CD14-positive monocyte (primary cell): ENCODE results near the gene PRORP. TPM values are rescaled to one million over a fixed set of nuclear protein-coding genes. Genes with fewer than 3 reads are reported as not detected.

Experiments
- DNase-seq, 3 donors: peaks; one replicate each; pipeline ENCODE4 v3.0.0-alpha.2; 2011 to 2022
- H2AFZ ChIP-seq: 2 replicates; pipeline ENCODE4 v1.6.0; 2012; ENCODE audit warnings: mild to moderate bottlenecking, low read depth, low read length, inconsistent platforms; ENCODE audit not compliant: insufficient read depth, poor library complexity, severe bottlenecking
- H3K27ac ChIP-seq, 2 donors: 1 replicate in 1 of 2; 2 replicates in 1 of 2; pipeline ENCODE4 v1.5.1; 2012 to 2013; ENCODE audit warnings: low read length in 2 of 2, control low read depth in 1 of 2, inconsistent platforms in 1 of 2, low read depth in 1 of 2, mild to moderate bottlenecking in 1 of 2
- H3K27me3 ChIP-seq, 2 donors: one replicate each; pipeline versions ENCODE4 v1.6.0 to v1.6.1; 2011 to 2013; ENCODE audit warnings: low read length in 2 of 2; ENCODE audit not compliant: control insufficient read depth in 2 of 2, insufficient read depth in 2 of 2
- H3K36me3 ChIP-seq, 2 donors: replicated peaks in 1 of 2; 1 replicate in 1 of 2; 2 replicates in 1 of 2; pipeline versions ENCODE4 v1.5.1 to v1.6.1; 2012 to 2013; ENCODE audit warnings: low read length in 2 of 2, control low read depth in 1 of 2, inconsistent platforms in 1 of 2, mild to moderate bottlenecking in 1 of 2; ENCODE audit not compliant: insufficient read depth in 2 of 2, control insufficient read depth in 1 of 2
- H3K4me1 ChIP-seq, 2 donors: 1 replicate in 1 of 2; 2 replicates in 1 of 2; pipeline versions ENCODE4 v1.5.1 to v1.6.1; 2012 to 2013; ENCODE audit warnings: low read length in 2 of 2, control low read depth in 1 of 2, inconsistent platforms in 1 of 2, mild to moderate bottlenecking in 1 of 2, moderate library complexity in 1 of 2; ENCODE audit not compliant: insufficient read depth in 2 of 2, control insufficient read depth in 1 of 2
- H3K4me2 ChIP-seq: replicated peaks from 2 replicates; pipeline ENCODE3; 2012; ENCODE audit warnings: low read length, moderate library complexity, mild to moderate bottlenecking; ENCODE audit not compliant: poor library complexity, severe bottlenecking; ENCODE audit errors: extremely low read depth
- H3K4me3 ChIP-seq, 3 experiments: fragments of 200-600 bp in 1 of 3; sonication (generic) in 1 of 3; replicated peaks in 1 of 3; 1 replicate in 2 of 3; 2 replicates in 1 of 3; pipeline ENCODE4 v1.5.1; 2011 to 2013; ENCODE audit warnings: low read length in 3 of 3, mild to moderate bottlenecking in 3 of 3, control low read depth in 2 of 3, low read depth in 2 of 3, inconsistent platforms in 1 of 3, moderate library complexity in 1 of 3
- H3K79me2 ChIP-seq: 2 replicates; pipeline ENCODE4 v1.6.0; 2012; ENCODE audit warnings: mild to moderate bottlenecking, control low read depth, inconsistent platforms, low read length, moderate library complexity; ENCODE audit not compliant: insufficient read depth
- H3K9ac ChIP-seq: 2 replicates; pipeline ENCODE4 v1.6.0; 2017; ENCODE audit warnings: low read length, mild to moderate bottlenecking; ENCODE audit not compliant: insufficient read depth, poor library complexity, severe bottlenecking
- H3K9me3 ChIP-seq, 2 donors: replicated peaks in 1 of 2; 1 replicate in 1 of 2; 2 replicates in 1 of 2; pipeline versions ENCODE4 v1.5.1 to v1.6.1; 2012 to 2013; ENCODE audit warnings: low read length in 2 of 2, control low read depth in 1 of 2; ENCODE audit not compliant: control insufficient read depth in 1 of 2, insufficient read depth in 1 of 2
- H4K20me1 ChIP-seq: 2 replicates; pipeline ENCODE4 v1.6.0; 2012; ENCODE audit warnings: mild to moderate bottlenecking, low read length, control low read depth, moderate library complexity; ENCODE audit not compliant: insufficient read depth
- H3K27ac Mint-ChIP-seq, 7 donors: one replicate each; pipeline ENCODE4 v1.8.0; 2020; ENCODE audit warnings: mild to moderate bottlenecking in 7 of 7, mixed read lengths in 7 of 7, moderate library complexity in 6 of 7, inconsistent platforms in 2 of 7
- H3K27me3 Mint-ChIP-seq, 3 donors: one replicate each; pipeline ENCODE4 v1.8.0; 2021 to 2022; ENCODE audit warnings: low read depth in 3 of 3, mild to moderate bottlenecking in 3 of 3, mixed read lengths in 3 of 3, moderate library complexity in 3 of 3, inconsistent platforms in 1 of 3
- H3K36me3 Mint-ChIP-seq, 2 donors: one replicate each; pipeline ENCODE4 v1.8.0; 2020; ENCODE audit warnings: mixed read lengths in 2 of 2, inconsistent platforms in 1 of 2, mild to moderate bottlenecking in 1 of 2
- H3K4me1 Mint-ChIP-seq: one replicate; pipeline ENCODE4 v1.8.0; 2020; ENCODE audit warnings: mild to moderate bottlenecking, mixed read lengths
- H3K4me3 Mint-ChIP-seq, 2 donors: one replicate each; pipeline ENCODE4 v1.8.0; 2020; ENCODE audit warnings: mild to moderate bottlenecking in 2 of 2, mixed read lengths in 2 of 2, moderate library complexity in 1 of 2
- H3K9me3 Mint-ChIP-seq, 7 donors: one replicate each; pipeline ENCODE4 v1.8.0; 2020 to 2022; ENCODE audit warnings: mixed read lengths in 7 of 7, mild to moderate bottlenecking in 6 of 7, moderate library complexity in 6 of 7, inconsistent platforms in 2 of 7
- CTCF ChIP-seq: fragments of 200-600 bp; IDR thresholded peaks from one replicate; pipeline ENCODE4 v1.8.0; 2022; ENCODE audit warnings: antibody characterized with exemption, mild to moderate bottlenecking
- WGBS: methylation state at CpG from one replicate; pipeline ENCODE4 v1.1.5; 2013; ENCODE audit warnings: missing lambda C conversion rate; ENCODE audit not compliant: insufficient coverage; 5-methylcytosine and 5-hydroxymethylcytosine counted together
- intact Hi-C, 2 donors: fragments of 100-400 bp; cut with micrococcal nuclease; formaldehyde crosslinking; loops; one replicate each; pipeline versions ENCODE4 v1.15.0 to v1.15.1; 2023
- polyA plus RNA-seq, 3 donors: library from polyadenylated mRNA; depleted of rRNA in 1 of 3; unstranded in 2 of 3; stranded (reverse) in 1 of 3; fragments of 300-500 nt in 2 of 3; fragments of >200 nt in 1 of 3; fragmentation: Illumina TruSeq in 2 of 3; gene quantifications; 1 replicate in 2 of 3; 2 replicates in 1 of 3; pipeline ENCODE4 v1.2.3, GENCODE V29; 2012 to 2021

PRORP gene
- polyA plus RNA-seq, 3 donors: 10.7 to 22.2 (median 17.9) TPM

- no peaks in the 10 kb centered on the region for H3K4me1 ChIP-seq
- no peaks in the 10 kb centered on the region for H4K20me1 ChIP-seq
- Mint-ChIP-seq H3K4me1 (no peaks in the 10 kb centered on the region), H3K36me3 (peaks cover 26 to 54% of the 10 kb centered on the region in 2 donors), H3K27ac (no peak overlapping the region), H3K4me3 (no peak overlapping the region), H3K9me3 (peaks cover 0 to 5% (median 0%) of the 10 kb centered on the region in 7 donors), H3K27me3 (no peaks in the 10 kb centered on the region)
- TF ChIP-seq CTCF: no peak
- H3K36me3 ChIP-seq: peaks cover 0 to 51% of the 10 kb centered on the region in 2 donors
- no peaks in the 10 kb centered on the region for H3K9me3 ChIP-seq
- H3K4me3 ChIP-seq: no peak overlapping the region
- H3K27ac ChIP-seq: no peak overlapping the region
- H3K27me3 ChIP-seq: no peaks in the 10 kb centered on the region
- H3K9ac ChIP-seq: peak overlapping the region; percentile 1
- intact Hi-C loops: loop anchor here in 1 of 2 donors (5.0 kb wide), 1 partner anchor 273 kb away; no protein-coding TSS in a partner anchor
- H2AFZ ChIP-seq: no peak overlapping the region
- 100% methylated on average over 1 of the region's 1 CpG for WGBS
- no peak overlapping the region for H3K4me2 ChIP-seq
- DNase-seq: no peak
- peaks cover 6% of the 10 kb centered on the region for H3K79me2 ChIP-seq
These were observed 21.7 kb downstream of the PRORP start for GRCh38 chr14:35144029-35144428.

GRCh38 chr14:35146711-35147149, 24.4 kb downstream of the PRORP start:
- H3K27ac Mint-ChIP-seq: no peak overlapping the region
- no peak for TF ChIP-seq CTCF
- Histone ChIP-seq H3K79me2 (peaks cover 6% of the 10 kb centered on the region), H3K4me3 (no peak overlapping the region), H3K4me1 (no peaks in the 10 kb centered on the region), H3K27ac (no peak overlapping the region), H3K9ac (no peak overlapping the region), H3K27me3 (no peaks in the 10 kb centered on the region), H3K9me3 (no peaks in the 10 kb centered on the region), H2AFZ (no peak overlapping the region), H4K20me1 (no peaks in the 10 kb centered on the region), H3K36me3 (peaks cover 2 to 52% of the 10 kb centered on the region in 2 donors), H3K4me2 (no peak overlapping the region)
- no peaks in the 10 kb centered on the region for H3K4me1 Mint-ChIP-seq
- H3K27me3 Mint-ChIP-seq: no peaks in the 10 kb centered on the region
- intact Hi-C loops: loop anchor here in 1 of 2 donors (1.0 kb wide), 1 partner anchor 10 kb away; no protein-coding TSS in a partner anchor
- H3K4me3 Mint-ChIP-seq: no peak overlapping the region
- WGBS: 100% methylated on average over 2 of the region's 5 CpGs
- peaks cover 34 to 61% of the 10 kb centered on the region in 2 donors for H3K36me3 Mint-ChIP-seq
- peaks cover 0 to 5% (median 0%) of the 10 kb centered on the region in 7 donors for H3K9me3 Mint-ChIP-seq
- no peak for DNase-seq
